SJCRH30 (cell line): ENCODE results near the gene PDZD2. TPM values are rescaled to one million over a fixed set of nuclear protein-coding genes. Genes with fewer than 3 reads are reported as not detected.
A peak's percentile ranks its signal among the peaks of the same experiment; 100 is the strongest.

Source experiments
- DNase-seq, 2 experiments: peaks; one replicate each; pipeline ENCODE4 v3.0.0-alpha.2; 2015 to 2020
- H3K27ac ChIP-seq: fragments of 250-450 bp; sonication (Bioruptor Pico); 2 replicates; pipeline ENCODE4 v1.5.1; 2020; ENCODE audit warnings: mild to moderate bottlenecking, moderate library complexity
- H3K27me3 ChIP-seq: fragments of 250-450 bp; sonication (Bioruptor Pico); 2 replicates; pipeline ENCODE4 v1.5.1; 2020; ENCODE audit warnings: mild to moderate bottlenecking, moderate library complexity
- H3K36me3 ChIP-seq: fragments of 250-450 bp; sonication (Bioruptor Pico); 2 replicates; pipeline ENCODE4 v1.5.1; 2020; ENCODE audit warnings: mild to moderate bottlenecking, moderate library complexity
- H3K4me1 ChIP-seq: fragments of 250-450 bp; sonication (Bioruptor Pico); 2 replicates; pipeline ENCODE4 v1.5.1; 2020; ENCODE audit warnings: mild to moderate bottlenecking, moderate library complexity
- H3K4me3 ChIP-seq: fragments of 250-450 bp; sonication (Bioruptor Pico); 2 replicates; pipeline ENCODE4 v1.5.1; 2020; ENCODE audit warnings: mild to moderate bottlenecking, moderate library complexity
- H3K9me3 ChIP-seq: fragments of 250-450 bp; sonication (Bioruptor Pico); replicated peaks from 2 replicates; pipeline ENCODE4 v1.5.1; 2020; ENCODE audit warnings: mild to moderate bottlenecking, moderate library complexity
- total RNA-seq: library from RNA; depleted of rRNA; stranded (reverse); fragments of >200 nt; shearing (Covaris generic); gene quantifications from 2 replicates; pipeline ENCODE4 v1.2.3, GENCODE V29; 2014

Gene PDZD2
- total RNA-seq, 1 experiment from 2014 or later: 0.47 TPM

DNA sequence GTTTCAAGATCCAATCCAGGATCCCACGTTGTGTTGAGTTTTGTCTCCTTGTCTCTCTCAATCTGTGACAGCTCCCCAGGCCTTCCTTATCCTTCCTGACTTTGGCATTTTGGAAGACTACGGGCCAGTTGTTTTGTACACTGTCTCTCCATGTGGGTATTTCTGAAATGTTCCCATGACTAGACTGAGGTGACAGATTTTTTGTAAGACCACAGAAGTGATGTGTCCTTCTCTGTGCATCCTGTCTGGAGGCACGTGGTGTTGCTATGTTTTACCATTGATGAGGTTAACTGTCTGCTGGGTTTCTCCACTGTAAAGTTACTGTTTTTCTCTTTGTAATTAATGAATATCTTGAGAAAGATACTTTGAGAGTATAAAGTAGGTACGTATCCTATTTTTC lies 15.7 kb upstream of the PDZD2 start:
- Histone ChIP-seq H3K36me3 (no peaks in the 10 kb centered on the region), H3K9me3 (no peaks in the 10 kb centered on the region), H3K27ac (no peak overlapping the region), H3K27me3 (no peaks in the 10 kb centered on the region), H3K4me3 (no peak overlapping the region), H3K4me1 (no peaks in the 10 kb centered on the region)
- no peak for DNase-seq

DNA sequence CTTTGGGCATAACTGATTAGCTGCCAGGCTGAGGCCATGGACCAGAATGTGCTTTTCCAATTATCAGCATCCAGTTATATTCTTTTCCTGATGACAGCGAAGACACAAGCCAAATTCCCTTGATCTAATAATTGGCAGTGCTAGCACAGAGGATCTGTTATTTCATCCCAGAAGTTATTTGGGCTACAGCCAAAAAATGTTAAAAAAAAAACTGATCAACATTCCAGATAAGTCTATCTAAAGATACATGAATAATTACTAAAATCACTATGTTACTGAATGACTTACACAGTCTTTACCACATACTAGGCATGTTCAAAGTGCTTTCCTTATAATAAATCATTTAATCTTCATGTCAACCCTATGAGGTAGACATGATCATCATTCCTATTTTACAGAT lies 13.5 kb upstream of the PDZD2 start:
- Histone ChIP-seq H3K4me3 (no peak overlapping the region), H3K27ac (no peak overlapping the region)

DNA sequence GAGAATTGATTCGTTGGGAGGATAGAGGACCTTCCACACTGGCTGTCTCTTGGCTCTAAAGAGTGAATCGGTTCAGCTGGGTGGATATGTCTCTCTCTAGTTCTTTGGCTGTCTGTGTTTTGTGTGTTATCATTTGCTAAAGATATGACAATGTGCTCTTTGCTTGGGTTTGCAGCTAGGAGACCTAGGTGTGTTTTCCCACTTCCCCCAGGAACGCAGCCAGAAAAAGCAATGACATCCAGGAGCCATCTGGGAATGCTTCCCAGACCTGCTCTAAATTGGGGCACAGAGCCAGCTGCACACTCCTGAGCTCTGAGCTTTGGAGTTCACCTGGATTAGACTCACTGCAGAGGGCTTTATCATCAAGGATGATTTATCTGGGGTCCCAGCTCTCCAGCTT lies 12.8 kb upstream of the PDZD2 start:
- no peak overlapping the region for H3K4me3 ChIP-seq
- no peak for DNase-seq
- H3K9me3 ChIP-seq: no peaks in the 10 kb centered on the region
- H3K36me3 ChIP-seq: no peaks in the 10 kb centered on the region
- no peaks in the 10 kb centered on the region for H3K4me1 ChIP-seq
- H3K27ac ChIP-seq: no peak overlapping the region
- H3K27me3 ChIP-seq: peaks cover 3% of the 10 kb centered on the region; the same call in 1 of the 2 replicates

More for the DNA sequence above, 13.5 kb upstream of the PDZD2 start:
- Histone ChIP-seq H3K27me3 (no peaks in the 10 kb centered on the region), H3K4me1 (no peaks in the 10 kb centered on the region), H3K9me3 (no peaks in the 10 kb centered on the region), H3K36me3 (no peaks in the 10 kb centered on the region)
- no peak for DNase-seq

DNA sequence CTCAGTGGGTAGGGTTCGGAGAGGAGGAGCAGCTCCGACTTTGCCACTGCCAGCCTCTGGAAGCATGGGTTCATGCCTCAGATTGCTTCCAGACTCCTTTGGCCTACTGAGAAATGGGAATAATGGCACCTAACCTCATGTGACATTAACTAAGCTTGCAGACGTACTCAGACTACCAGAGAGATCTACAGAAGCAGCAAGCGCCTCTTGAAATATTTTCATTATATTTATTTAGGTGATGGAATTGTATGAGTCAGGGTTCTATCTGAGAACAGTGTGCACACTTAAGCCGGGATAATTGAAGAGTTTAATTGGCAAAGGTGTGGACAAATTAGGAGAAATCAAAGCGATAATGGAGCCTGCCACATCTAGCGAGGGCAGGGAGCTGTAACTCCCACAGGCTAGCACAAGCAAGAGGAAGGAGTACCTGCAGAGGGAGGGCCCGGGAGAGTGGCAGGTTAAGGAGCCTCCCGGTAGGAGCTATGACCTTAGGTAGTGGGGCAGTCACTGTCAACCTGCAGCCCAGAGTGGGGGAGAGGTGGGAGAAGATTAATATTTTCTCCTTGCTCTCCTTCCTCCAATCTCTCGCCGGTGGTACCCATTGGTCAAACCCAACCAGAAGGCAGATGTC lies 12.2 kb upstream of the PDZD2 start:
- H3K9me3 ChIP-seq: no peaks in the 10 kb centered on the region

GRCh38 chr5:31630931-31631330 lies 8.0 kb upstream of the PDZD2 start:
- peaks cover 4% of the 10 kb centered on the region; the same call in 1 of the 2 replicates for H3K27me3 ChIP-seq
- H3K36me3 ChIP-seq: no peaks in the 10 kb centered on the region
- no peaks in the 10 kb centered on the region for H3K4me1 ChIP-seq
- DNase-seq: peak in 1 of 2 experiments; percentile 16
- no peaks in the 10 kb centered on the region for H3K9me3 ChIP-seq
- no peak overlapping the region for H3K4me3 ChIP-seq
- H3K27ac ChIP-seq: no peak overlapping the region

More for the DNA sequence above, 12.2 kb upstream of the PDZD2 start:
- Histone ChIP-seq H3K4me1 (no peaks in the 10 kb centered on the region), H3K36me3 (no peaks in the 10 kb centered on the region), H3K27ac (no peak overlapping the region), H3K27me3 (peaks cover 4% of the 10 kb centered on the region; the same call in 1 of the 2 replicates), H3K4me3 (no peak overlapping the region)
- no peak for DNase-seq

DNA sequence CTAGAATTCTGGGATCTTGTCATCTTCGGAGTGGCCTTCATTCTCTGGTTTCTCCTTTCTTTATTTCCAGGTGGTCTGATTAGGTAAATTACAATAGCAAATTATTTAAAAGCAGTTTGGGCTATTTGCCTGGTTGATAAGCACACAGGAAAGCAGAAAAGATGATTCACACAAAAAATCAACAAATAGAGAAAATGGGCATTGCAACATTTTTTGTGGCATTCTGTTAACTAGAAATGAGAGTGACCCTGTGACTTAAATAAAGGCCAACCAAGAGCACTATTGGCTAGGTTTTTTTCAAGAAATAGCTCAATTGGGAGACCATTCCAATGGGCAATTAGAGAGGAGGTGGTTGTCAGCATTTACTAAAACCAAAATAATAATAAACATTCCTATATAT lies 6.5 kb upstream of the PDZD2 start:
- H3K9me3 ChIP-seq: no peaks in the 10 kb centered on the region
- no peak overlapping the region for H3K27ac ChIP-seq
- H3K36me3 ChIP-seq: no peaks in the 10 kb centered on the region
- DNase-seq: no peak
- H3K27me3 ChIP-seq: peaks cover 4% of the 10 kb centered on the region; the same call in 1 of the 2 replicates
- H3K4me1 ChIP-seq: no peaks in the 10 kb centered on the region
- no peak overlapping the region for H3K4me3 ChIP-seq

- Histone ChIP-seq H3K4me3 (no peak overlapping the region), H3K27ac (no peak overlapping the region), H3K4me1 (no peaks in the 10 kb centered on the region), H3K27me3 (peaks cover 4% of the 10 kb centered on the region; the same call in 1 of the 2 replicates), H3K9me3 (no peaks in the 10 kb centered on the region), H3K36me3 (no peaks in the 10 kb centered on the region)
- DNase-seq: no peak
Observed at GRCh38 chr5:31635446-31635845, 3.5 kb upstream of the PDZD2 start.

DNA sequence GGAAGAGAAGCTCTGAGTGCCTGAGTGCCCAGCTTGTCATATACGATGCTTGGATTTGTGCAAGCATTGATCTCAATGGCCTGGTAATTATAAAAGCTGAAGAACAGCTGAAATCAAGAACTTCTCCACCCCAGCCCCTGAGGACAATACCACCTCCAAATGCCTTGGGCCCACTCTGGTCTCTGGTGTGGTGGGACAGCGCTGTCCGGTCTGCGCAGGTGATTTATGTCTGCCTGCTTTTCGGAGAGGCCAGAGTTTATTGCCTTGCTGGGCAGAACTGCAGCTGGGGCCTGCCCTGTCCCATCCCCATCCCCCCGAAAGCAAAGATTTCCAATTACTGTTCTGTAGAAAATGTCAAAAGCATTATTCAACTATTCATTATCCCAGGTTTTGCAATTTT lies 1.1 kb upstream of the PDZD2 start:
- no peaks in the 10 kb centered on the region for H3K27me3 ChIP-seq
- H3K4me1 ChIP-seq: no peaks in the 10 kb centered on the region
- no peak overlapping the region for H3K4me3 ChIP-seq
- H3K27ac ChIP-seq: no peak overlapping the region
- no peaks in the 10 kb centered on the region for H3K9me3 ChIP-seq
- no peaks in the 10 kb centered on the region for H3K36me3 ChIP-seq
- DNase-seq: no peak

DNA sequence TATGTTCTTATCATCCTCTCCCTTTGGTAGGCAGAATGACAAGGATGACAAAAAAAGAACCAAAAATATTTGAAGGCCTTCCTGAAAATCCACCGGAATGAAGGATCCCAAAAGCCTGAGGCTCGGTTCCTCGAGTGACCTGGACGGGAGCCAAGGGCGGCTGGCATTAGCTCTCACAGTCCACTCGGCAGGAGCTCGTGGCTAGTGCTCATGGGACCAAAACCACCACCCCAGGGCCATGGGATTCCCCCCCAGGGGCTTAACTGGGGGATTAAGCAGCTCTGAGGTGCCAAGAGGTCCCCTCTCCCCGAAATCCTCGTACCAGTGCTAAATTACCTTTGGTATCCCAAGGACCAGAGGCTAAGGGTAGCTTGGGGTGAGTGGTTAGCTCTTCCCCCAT lies 586 bp upstream of the PDZD2 start:
- H3K4me3 ChIP-seq: peak overlapping the region; percentile 57
- no peaks in the 10 kb centered on the region for H3K27me3 ChIP-seq
- no peaks in the 10 kb centered on the region for H3K36me3 ChIP-seq
- H3K4me1 ChIP-seq: no peaks in the 10 kb centered on the region
- H3K27ac ChIP-seq: no peak overlapping the region
- no peaks in the 10 kb centered on the region for H3K9me3 ChIP-seq
- peak in 1 of 2 experiments; percentile 28 for DNase-seq

- peak overlapping the region; percentile 57 for H3K4me3 ChIP-seq
- no peak for DNase-seq
- 0 out of 2 replicates have a peak, but pooled peaks cover 2% of the 10 kb centered on the region for H3K27me3 ChIP-seq
- H3K9me3 ChIP-seq: no peaks in the 10 kb centered on the region
- H3K4me1 ChIP-seq: no peaks in the 10 kb centered on the region
- H3K27ac ChIP-seq: no peak overlapping the region
- no peaks in the 10 kb centered on the region for H3K36me3 ChIP-seq
Observed at GRCh38 chr5:31639481-31640411, 815 bp downstream of the PDZD2 start.

- DNase-seq: no peak
- no peaks in the 10 kb centered on the region for H3K4me1 ChIP-seq
- H3K27ac ChIP-seq: no peak overlapping the region
- no peak overlapping the region for H3K4me3 ChIP-seq
- H3K36me3 ChIP-seq: no peaks in the 10 kb centered on the region
- H3K9me3 ChIP-seq: no peaks in the 10 kb centered on the region
- 0 out of 2 replicates have a peak, but pooled peaks cover 3% of the 10 kb centered on the region for H3K27me3 ChIP-seq
Observed at GRCh38 chr5:31640573-31640972, 1.6 kb downstream of the PDZD2 start.

DNA sequence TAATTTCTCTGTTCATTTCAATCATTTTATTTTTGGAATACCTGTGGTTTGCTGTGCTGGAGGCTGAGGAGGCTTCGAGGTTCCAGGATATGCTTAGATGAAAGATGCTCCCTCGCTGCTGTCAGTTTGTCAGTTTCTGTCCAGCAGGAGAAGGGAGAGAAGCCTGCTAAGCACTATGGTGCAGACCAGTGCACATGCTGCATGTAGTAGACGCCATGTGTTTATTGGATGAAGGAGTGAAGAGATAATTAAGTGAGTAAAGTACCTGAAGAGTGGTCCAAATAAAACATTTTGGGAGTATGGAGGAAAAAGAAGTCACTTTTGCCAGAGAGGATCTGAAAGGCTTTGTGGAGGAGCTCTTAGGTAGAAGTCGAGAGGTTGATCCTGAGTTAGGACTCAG lies 2.1 kb downstream of the PDZD2 start:
- DNase-seq: no peak
- H3K27me3 ChIP-seq: 0 out of 2 replicates have a peak, but pooled peaks cover 6% of the 10 kb centered on the region
- no peaks in the 10 kb centered on the region for H3K4me1 ChIP-seq

GRCh38 chr5:31641575-31641974 lies 2.6 kb downstream of the PDZD2 start:
- DNase-seq: no peak
- Histone ChIP-seq H3K4me1 (no peaks in the 10 kb centered on the region), H3K27ac (no peak overlapping the region), H3K9me3 (no peaks in the 10 kb centered on the region), H3K36me3 (no peaks in the 10 kb centered on the region), H3K27me3 (peaks cover 8% of the 10 kb centered on the region; the same call in 1 of the 2 replicates), H3K4me3 (no peak overlapping the region)

More for the DNA sequence above, 2.1 kb downstream of the PDZD2 start:
- Histone ChIP-seq H3K4me3 (no peak overlapping the region), H3K27ac (no peak overlapping the region), H3K36me3 (no peaks in the 10 kb centered on the region), H3K9me3 (no peaks in the 10 kb centered on the region)

- H3K9me3 ChIP-seq: no peaks in the 10 kb centered on the region
- DNase-seq: no peak
- peaks cover 11% of the 10 kb centered on the region; the same call in 1 of the 2 replicates for H3K27me3 ChIP-seq
- H3K36me3 ChIP-seq: no peaks in the 10 kb centered on the region
- no peak overlapping the region for H3K4me3 ChIP-seq
- H3K4me1 ChIP-seq: no peaks in the 10 kb centered on the region
- H3K27ac ChIP-seq: no peak overlapping the region
Observed at GRCh38 chr5:31645420-31646081, 6.6 kb downstream of the PDZD2 start.

GRCh38 chr5:31648326-31648725 lies 9.4 kb downstream of the PDZD2 start:
- DNase-seq: no peak
- H3K4me3 ChIP-seq: no peak overlapping the region
- no peak overlapping the region for H3K27ac ChIP-seq
- H3K9me3 ChIP-seq: no peaks in the 10 kb centered on the region
- H3K4me1 ChIP-seq: no peaks in the 10 kb centered on the region
- peaks cover 11% of the 10 kb centered on the region; the same call in 1 of the 2 replicates for H3K27me3 ChIP-seq
- no peaks in the 10 kb centered on the region for H3K36me3 ChIP-seq
